DOHH2 (cell line): ENCODE data around the gene ASMTL.
"Not testable (repeated sequence)": the region's sequence is repeated elsewhere in the genome, so short reads cannot be mapped to it uniquely, and the experiment has no call there.

Experiments
- H3F3A ChIP-seq: fragments of 200-600 bp; sonication (generic), shearing (Covaris generic); 2 replicates; pipeline ENCODE4 v1.6.0; 2016; ENCODE audit warnings: antibody characterized with exemption, mild to moderate bottlenecking; ENCODE audit not compliant: control insufficient read depth, insufficient read depth
- H3K27ac ChIP-seq: fragments of 200-600 bp; sonication (generic); 2 replicates; pipeline ENCODE4 v1.5.1; 2014; ENCODE audit warnings: low read depth, mild to moderate bottlenecking, low read length, moderate library complexity
- H3K27me3 ChIP-seq: fragments of 200-600 bp; sonication (generic); 2 replicates; pipeline ENCODE4 v1.6.1; 2014; ENCODE audit warnings: mild to moderate bottlenecking, low read length, mixed read lengths; ENCODE audit not compliant: control insufficient read depth
- H3K36me3 ChIP-seq: fragments of 200-600 bp; sonication (generic); 2 replicates; pipeline ENCODE4 v1.6.1; 2014; ENCODE audit warnings: mild to moderate bottlenecking, low read length, moderate library complexity, mixed read lengths; ENCODE audit not compliant: control insufficient read depth
- H3K4me1 ChIP-seq: fragments of 200-600 bp; sonication (generic); 2 replicates; pipeline ENCODE4 v1.6.1; 2014; ENCODE audit warnings: mild to moderate bottlenecking, low read length, mixed read lengths; ENCODE audit not compliant: control insufficient read depth
- H3K4me2 ChIP-seq: fragments of 200-600 bp; sonication (generic); 2 replicates; pipeline ENCODE4 v1.6.0; 2014; ENCODE audit warnings: mild to moderate bottlenecking, low read length, moderate library complexity
- H3K4me3 ChIP-seq: fragments of 200-600 bp; sonication (generic); 2 replicates; pipeline ENCODE4 v1.5.1; 2014; ENCODE audit warnings: mild to moderate bottlenecking, low read length, mixed read lengths
- H3K79me2 ChIP-seq: fragments of 200-600 bp; sonication (generic); 2 replicates; pipeline ENCODE4 v1.6.1; 2014; ENCODE audit warnings: mild to moderate bottlenecking, low read length, mixed read lengths; ENCODE audit not compliant: control insufficient read depth
- H3K9me2 ChIP-seq: fragments of 200-600 bp; sonication (generic); replicated peaks from 2 replicates; pipeline ENCODE4 v1.6.1; 2014; ENCODE audit warnings: mild to moderate bottlenecking, low read length, mixed read lengths; ENCODE audit not compliant: control insufficient read depth
- H3K9me3 ChIP-seq: fragments of 200-600 bp; sonication (generic); 2 replicates; pipeline ENCODE4 v1.6.1; 2014; ENCODE audit warnings: antibody characterized with exemption, low read length, mixed read lengths; ENCODE audit not compliant: control insufficient read depth, insufficient read depth
- H4K20me1 ChIP-seq: fragments of 200-600 bp; sonication (generic); 2 replicates; pipeline ENCODE4 v1.6.0; 2014; ENCODE audit warnings: low read depth, mild to moderate bottlenecking, antibody characterized with exemption, low read length, moderate library complexity; ENCODE audit not compliant: control insufficient read depth, insufficient read depth
- EZH2phosphoT487 ChIP-seq: fragments of 200-600 bp; sonication (generic); IDR thresholded peaks from 2 replicates; pipeline ENCODE4 v1.6.1; 2017; ENCODE audit warnings: borderline replicate concordance, mild to moderate bottlenecking, antibody characterized with exemption, low read length, moderate library complexity, mixed read lengths
- TF ChIP-seq, protein P1 (sequence below): fragments of 200-600 bp; sonication (generic); IDR thresholded peaks from one replicate; pipeline ENCODE4 v1.5.1; 2014; ENCODE audit warnings: antibody characterized with exemption, mild to moderate bottlenecking, low read depth, low read length; ENCODE audit not compliant: poor library complexity, severe bottlenecking

Gene ASMTL

DNA sequence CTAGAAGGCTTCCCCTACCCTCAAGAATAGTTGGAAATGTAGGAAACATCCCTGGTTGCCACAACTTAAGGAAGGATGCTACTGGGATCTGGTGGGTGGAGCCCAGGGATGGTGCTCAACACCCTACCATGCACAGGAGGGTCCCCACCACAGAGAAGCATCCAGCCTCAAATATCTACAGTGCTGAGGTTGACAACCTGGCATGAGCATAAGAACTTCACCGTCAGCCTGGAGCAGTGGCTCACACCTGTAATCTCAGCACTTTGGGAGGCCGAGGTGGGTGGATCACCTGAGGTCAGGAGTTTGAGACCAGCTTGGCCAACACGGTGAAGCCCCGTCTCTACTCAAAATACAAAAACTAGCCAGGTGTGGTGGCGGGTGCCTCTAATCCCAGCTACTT lies 24.0 kb upstream of the ASMTL start:
- Histone ChIP-seq H4K20me1 (no peaks in the 10 kb centered on the region), H3K9me2 (no peaks in the 10 kb centered on the region), H3K36me3 (peaks cover 91% of the 10 kb centered on the region), H3K4me1 (peaks cover 84% of the 10 kb centered on the region), H3K27ac (no peak overlapping the region), H3K4me3 (no peak overlapping the region), H3K4me2 (no peak overlapping the region), H3F3A (peaks cover 32% of the 10 kb centered on the region), H3K79me2 (peaks cover 93% of the 10 kb centered on the region), H3K9me3 (no peaks in the 10 kb centered on the region), H3K27me3 (no peaks in the 10 kb centered on the region)
- TF ChIP-seq, protein P1, sequence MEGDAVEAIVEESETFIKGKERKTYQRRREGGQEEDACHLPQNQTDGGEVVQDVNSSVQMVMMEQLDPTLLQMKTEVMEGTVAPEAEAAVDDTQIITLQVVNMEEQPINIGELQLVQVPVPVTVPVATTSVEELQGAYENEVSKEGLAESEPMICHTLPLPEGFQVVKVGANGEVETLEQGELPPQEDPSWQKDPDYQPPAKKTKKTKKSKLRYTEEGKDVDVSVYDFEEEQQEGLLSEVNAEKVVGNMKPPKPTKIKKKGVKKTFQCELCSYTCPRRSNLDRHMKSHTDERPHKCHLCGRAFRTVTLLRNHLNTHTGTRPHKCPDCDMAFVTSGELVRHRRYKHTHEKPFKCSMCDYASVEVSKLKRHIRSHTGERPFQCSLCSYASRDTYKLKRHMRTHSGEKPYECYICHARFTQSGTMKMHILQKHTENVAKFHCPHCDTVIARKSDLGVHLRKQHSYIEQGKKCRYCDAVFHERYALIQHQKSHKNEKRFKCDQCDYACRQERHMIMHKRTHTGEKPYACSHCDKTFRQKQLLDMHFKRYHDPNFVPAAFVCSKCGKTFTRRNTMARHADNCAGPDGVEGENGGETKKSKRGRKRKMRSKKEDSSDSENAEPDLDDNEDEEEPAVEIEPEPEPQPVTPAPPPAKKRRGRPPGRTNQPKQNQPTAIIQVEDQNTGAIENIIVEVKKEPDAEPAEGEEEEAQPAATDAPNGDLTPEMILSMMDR: no peak
- no peak for TF ChIP-seq EZH2phosphoT487

DNA sequence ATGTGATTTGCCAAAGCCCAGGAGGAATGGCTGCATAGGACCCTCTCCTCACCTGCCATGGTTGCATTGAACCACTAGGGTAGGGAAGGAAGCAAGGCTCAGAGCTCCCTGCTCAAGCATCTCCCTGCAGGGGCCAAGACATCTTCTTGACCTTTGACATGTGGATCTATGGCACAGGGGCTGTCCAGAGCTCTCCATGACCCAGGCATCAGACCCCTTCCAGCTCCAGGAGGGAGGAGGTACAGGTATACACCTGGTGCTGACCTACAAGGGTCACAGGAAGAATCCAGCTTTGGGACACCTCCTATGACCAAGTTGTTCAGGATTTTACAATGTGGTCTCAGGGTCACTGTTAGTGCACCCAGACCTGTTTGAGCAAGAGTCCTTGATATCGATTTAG lies 23.2 kb upstream of the ASMTL start:
- H3K9me2 ChIP-seq: no peaks in the 10 kb centered on the region
- H3K36me3 ChIP-seq: peaks cover 87% of the 10 kb centered on the region
- H3K9me3 ChIP-seq: no peaks in the 10 kb centered on the region
- no peak overlapping the region for H3K4me3 ChIP-seq
- no peak overlapping the region for H3K27ac ChIP-seq
- no peak overlapping the region for H3K4me2 ChIP-seq
- peaks cover 84% of the 10 kb centered on the region for H3K4me1 ChIP-seq
- no peaks in the 10 kb centered on the region for H4K20me1 ChIP-seq
- no peaks in the 10 kb centered on the region for H3K27me3 ChIP-seq
- TF ChIP-seq EZH2phosphoT487: no peak
- TF ChIP-seq, protein P1: no peak
- peaks cover 31% of the 10 kb centered on the region for H3F3A ChIP-seq
- H3K79me2 ChIP-seq: peaks cover 92% of the 10 kb centered on the region

DNA sequence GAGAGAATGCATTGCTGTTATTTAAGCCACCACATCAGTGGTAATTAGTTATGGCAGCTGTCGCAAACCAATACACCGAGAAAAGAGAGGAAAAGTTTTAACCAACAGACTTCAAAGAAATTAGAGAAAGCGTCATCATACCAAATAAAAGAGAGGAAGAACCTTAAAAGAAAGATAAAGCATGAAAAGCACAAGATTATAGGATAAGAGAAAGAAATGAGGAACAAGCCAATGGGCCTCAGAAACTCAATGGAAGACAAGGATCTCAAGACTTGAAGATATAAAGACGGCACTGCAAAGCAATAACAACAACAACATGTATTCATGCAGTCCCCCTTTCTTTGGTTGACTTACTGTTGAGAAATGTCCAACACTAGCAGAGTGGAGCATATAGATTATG lies 22.8 kb upstream of the ASMTL start:
- H3K79me2 ChIP-seq: peaks cover 92% of the 10 kb centered on the region
- peaks cover 84% of the 10 kb centered on the region for H3K4me1 ChIP-seq
- H3K9me2 ChIP-seq: no peaks in the 10 kb centered on the region
- H3K27ac ChIP-seq: no peak overlapping the region
- no peak overlapping the region for H3K4me3 ChIP-seq
- H3K4me2 ChIP-seq: no peak overlapping the region
- H3K36me3 ChIP-seq: peaks cover 86% of the 10 kb centered on the region
- H4K20me1 ChIP-seq: no peaks in the 10 kb centered on the region
- H3K27me3 ChIP-seq: no peaks in the 10 kb centered on the region
- peaks cover 31% of the 10 kb centered on the region for H3F3A ChIP-seq
- TF ChIP-seq EZH2phosphoT487: no peak
- H3K9me3 ChIP-seq: no peaks in the 10 kb centered on the region

DNA sequence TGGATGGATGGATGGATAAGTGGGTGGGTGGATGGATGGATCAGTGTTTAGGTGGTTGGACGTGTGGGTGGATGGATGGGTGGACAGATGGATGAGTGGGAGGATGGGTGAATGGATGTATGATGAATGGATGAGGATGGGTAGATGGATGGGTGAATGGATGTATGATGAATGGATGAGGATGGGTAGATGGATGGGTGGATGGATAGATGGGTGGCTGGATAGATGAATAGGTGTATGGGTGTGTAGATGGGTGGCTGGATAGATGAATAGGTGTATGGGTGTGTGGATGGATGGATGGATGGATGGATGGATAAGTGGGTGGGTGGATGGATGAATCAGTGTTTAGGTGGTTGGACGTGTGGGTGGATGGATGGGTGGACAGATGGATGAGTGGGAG lies 21.9 kb upstream of the ASMTL start:
- H3K4me2 ChIP-seq, H4K20me1 ChIP-seq, H3K9me2 ChIP-seq, H3K9me3 ChIP-seq, H3K4me3 ChIP-seq, H3K27ac ChIP-seq, H3K27me3 ChIP-seq: not testable (repeated sequence)
- Histone ChIP-seq H3K4me1 (peaks cover 84% of the 10 kb centered on the region), H3K36me3 (peaks cover 86% of the 10 kb centered on the region), H3K79me2 (peaks cover 92% of the 10 kb centered on the region), H3F3A (peaks cover 31% of the 10 kb centered on the region)
